ENCODE results near the gene SCNN1B.
A peak's percentile ranks its signal among the peaks of the same experiment; 100 is the strongest.
"Not testable (repeated sequence)": the region's sequence is repeated elsewhere in the genome, so short reads cannot be mapped to it uniquely, and the experiment has no call there.

SCNN1B gene, protein sequence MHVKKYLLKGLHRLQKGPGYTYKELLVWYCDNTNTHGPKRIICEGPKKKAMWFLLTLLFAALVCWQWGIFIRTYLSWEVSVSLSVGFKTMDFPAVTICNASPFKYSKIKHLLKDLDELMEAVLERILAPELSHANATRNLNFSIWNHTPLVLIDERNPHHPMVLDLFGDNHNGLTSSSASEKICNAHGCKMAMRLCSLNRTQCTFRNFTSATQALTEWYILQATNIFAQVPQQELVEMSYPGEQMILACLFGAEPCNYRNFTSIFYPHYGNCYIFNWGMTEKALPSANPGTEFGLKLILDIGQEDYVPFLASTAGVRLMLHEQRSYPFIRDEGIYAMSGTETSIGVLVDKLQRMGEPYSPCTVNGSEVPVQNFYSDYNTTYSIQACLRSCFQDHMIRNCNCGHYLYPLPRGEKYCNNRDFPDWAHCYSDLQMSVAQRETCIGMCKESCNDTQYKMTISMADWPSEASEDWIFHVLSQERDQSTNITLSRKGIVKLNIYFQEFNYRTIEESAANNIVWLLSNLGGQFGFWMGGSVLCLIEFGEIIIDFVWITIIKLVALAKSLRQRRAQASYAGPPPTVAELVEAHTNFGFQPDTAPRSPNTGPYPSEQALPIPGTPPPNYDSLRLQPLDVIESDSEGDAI

DNA sequence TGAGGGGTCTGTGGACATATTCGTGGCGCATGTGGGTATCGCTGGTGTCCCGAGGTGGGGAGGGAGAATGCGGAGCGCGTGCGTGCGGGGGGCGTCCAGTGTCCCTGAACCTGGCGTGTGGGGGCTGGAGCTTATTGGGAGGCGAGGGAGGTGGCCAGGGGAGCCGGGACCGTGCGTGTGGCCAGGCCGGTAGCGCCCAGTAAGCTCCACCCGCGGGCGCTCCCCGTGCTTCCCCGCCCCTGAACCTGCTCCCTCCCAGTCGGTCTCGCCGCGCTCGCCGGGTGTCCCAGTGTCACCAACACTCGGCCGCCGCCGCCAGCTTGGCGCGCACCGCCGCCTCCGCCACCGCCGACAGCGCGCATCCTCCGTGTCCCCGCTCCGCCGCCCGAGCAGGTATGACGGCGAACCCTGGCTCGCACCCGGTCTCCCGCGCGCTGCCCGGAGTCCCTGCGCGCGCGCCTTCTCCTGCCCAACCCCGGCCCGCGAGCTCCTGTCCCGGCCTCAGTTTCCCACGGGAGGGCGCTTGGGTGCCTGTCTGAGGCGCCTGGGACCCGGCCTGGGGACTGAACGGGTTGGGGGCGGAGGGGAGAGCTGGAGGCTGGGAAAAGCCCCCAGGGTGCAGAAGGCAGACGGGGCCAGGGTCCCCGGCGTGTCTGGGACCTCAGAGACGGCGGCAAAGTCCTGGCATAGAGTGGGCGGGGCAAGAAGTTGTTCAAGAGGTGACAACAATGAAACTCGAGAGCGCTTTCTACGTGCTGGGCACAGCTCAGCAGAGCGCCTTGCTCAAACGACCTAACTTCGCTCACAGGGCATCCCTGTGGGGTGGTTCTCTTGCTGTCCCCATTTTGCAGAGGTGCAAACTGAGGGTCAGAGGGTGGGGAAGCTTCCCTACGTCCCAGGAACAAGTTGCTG lies at the start of gene SCNN1B:
SCNN1B (plus strand) TSS at position 258 of the 912 bp plus-strand sequence. CDS start 46,298 bp downstream, outside the sequence.
- CTCF ChIA-PET, result no interaction called here
- H3K4me3 ChIP-seq (ENCODE audit: low read depth, low read length), result no peak within 1 kb of the TSS
- POLR2A ChIA-PET, result interaction anchor here (0.7 kb wide), 1 partner anchor 273 kb away, joined by 3 read pairs; no protein-coding TSS in a partner anchor
- no peak for DNase-seq (ENCODE audit: low read depth, low spot score)
- TF ChIP-seq, protein P1, sequence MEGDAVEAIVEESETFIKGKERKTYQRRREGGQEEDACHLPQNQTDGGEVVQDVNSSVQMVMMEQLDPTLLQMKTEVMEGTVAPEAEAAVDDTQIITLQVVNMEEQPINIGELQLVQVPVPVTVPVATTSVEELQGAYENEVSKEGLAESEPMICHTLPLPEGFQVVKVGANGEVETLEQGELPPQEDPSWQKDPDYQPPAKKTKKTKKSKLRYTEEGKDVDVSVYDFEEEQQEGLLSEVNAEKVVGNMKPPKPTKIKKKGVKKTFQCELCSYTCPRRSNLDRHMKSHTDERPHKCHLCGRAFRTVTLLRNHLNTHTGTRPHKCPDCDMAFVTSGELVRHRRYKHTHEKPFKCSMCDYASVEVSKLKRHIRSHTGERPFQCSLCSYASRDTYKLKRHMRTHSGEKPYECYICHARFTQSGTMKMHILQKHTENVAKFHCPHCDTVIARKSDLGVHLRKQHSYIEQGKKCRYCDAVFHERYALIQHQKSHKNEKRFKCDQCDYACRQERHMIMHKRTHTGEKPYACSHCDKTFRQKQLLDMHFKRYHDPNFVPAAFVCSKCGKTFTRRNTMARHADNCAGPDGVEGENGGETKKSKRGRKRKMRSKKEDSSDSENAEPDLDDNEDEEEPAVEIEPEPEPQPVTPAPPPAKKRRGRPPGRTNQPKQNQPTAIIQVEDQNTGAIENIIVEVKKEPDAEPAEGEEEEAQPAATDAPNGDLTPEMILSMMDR (IDR thresholded peaks at IDR 0.05; ENCODE audit: insufficient read depth, low read length, missing control alignments), result no peak

DNA sequence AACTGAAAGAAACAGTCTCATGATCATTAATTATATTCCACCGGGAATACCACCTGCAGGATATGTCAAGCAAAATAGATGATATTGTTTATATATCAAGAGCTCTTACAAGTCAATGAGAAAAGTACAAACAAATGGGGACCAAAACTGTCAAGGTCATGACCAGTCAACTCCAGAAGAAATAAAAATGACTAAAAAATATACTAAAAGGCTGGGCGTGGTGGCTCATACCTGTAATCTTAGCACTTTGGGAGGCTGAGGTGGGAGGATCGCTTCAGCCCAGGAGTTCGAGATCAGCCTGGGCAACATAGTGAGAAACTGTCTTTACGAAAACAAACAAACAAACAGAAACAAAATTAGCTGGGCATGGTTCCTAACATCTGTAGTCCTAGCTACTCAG lies 49.8 kb upstream of the SCNN1B start:
- H3K4me3 ChIP-seq (ENCODE audit: low read depth, low read length), result no peak overlapping the region
- no peak for DNase-seq (ENCODE audit: low read depth, low spot score)
- POLR2A ChIA-PET, result no interaction called here
- CTCF ChIA-PET, result no interaction called here
- TF ChIP-seq, protein P1 (IDR thresholded peaks at IDR 0.05; ENCODE audit: insufficient read depth, low read length, missing control alignments), result no peak

DNA sequence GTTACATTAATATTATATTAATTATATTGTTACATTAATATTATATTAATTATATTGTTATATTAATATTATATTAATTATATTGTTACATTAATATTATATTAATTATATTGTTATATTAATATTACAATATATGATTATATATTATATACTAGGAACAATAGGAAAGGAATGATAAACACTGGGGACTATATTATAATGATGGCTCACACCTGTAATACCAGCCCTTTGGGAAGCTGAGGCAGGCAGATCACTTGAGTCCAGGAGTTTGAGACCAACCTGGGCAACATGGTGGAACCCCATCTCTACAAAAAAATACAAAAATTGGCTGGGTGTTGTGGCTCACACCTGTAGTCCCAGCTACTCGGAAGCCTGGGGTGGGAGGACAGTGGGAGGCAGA lies 48.5 kb upstream of the SCNN1B start:
- CTCF ChIA-PET; H3K4me3 ChIP-seq (ENCODE audit: low read depth, low read length); DNase-seq (ENCODE audit: low read depth, low spot score): not testable (repeated sequence)
- POLR2A ChIA-PET, result interaction anchor here (0.6 kb wide), 1 partner anchor 76 kb away, joined by 3 read pairs; no protein-coding TSS in a partner anchor

DNA sequence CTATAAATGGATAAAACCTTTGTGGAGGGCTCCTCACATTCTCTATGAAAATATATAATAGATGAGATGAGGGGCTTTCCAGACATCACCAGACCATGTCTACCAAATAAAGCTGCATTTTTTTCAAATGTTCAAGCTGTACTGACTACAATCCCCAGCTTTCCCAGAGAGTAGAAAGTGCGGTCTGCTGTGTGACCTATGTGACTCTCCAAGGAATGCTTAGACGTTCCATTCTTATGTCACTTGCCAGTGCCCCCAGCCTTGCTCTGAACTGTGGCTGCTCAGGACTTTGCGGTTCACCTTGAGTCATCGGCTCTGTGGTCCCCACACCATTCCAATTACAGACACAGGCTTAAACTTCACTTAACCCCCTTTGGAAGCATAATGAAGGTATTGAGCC lies 47.8 kb upstream of the SCNN1B start:
- POLR2A ChIA-PET, result interaction anchor here (0.6 kb wide), 1 partner anchor 77 kb away, joined by 3 read pairs; no protein-coding TSS in a partner anchor
- CTCF ChIA-PET, result no interaction called here
- no peak overlapping the region for H3K4me3 ChIP-seq (ENCODE audit: low read depth, low read length)
- TF ChIP-seq, protein P1 (IDR thresholded peaks at IDR 0.05; ENCODE audit: insufficient read depth, low read length, missing control alignments), result no peak
- DNase-seq (ENCODE audit: low read depth, low spot score), result peak; percentile 26

DNA sequence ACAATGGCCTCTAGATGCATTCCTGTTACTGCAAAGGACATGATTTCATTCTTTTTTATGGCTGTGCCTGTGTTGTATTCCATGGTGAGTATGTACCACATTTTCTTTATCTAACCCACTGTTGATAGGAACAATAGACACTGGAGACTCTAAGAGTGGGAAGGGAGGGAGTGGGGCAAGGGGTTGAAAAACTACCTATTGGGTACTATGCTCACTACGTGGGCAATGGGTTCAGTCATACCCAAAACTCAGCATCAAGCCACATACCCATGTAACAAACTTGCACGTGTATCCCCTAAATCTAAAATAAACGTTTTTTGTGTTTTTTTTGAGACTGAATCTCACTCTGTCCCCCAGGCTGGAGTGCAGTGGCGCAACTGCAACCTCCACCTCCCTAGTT lies 47.1 kb upstream of the SCNN1B start:
- TF ChIP-seq, protein P1 (IDR thresholded peaks at IDR 0.05; ENCODE audit: insufficient read depth, low read length, missing control alignments), result no peak
- H3K4me3 ChIP-seq (ENCODE audit: low read depth, low read length), result no peak overlapping the region
- DNase-seq (ENCODE audit: low read depth, low spot score), result no peak
- ChIA-PET POLR2A (no interaction called here), CTCF (no interaction called here)

DNA sequence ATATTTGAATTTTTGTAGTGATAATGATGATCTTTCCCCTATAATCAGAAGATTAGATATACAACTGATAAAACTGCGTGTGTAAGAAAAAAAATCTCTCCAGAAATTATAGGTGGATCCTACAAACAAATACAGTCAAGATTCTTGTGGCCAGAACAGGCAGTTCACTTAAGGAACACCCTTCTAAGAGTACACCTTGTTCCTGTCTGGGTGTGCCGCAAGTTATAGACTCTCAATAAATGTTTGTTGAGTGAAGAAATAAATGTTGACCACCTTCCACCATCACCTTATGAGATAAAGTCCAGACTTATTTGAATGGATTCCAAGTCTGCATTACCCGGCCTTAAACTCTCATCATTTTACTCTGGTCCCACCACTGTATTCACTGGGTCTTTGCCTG lies 45.7 kb upstream of the SCNN1B start:
- H3K4me3 ChIP-seq (ENCODE audit: low read depth, low read length), result no peak overlapping the region
- POLR2A ChIA-PET, result no interaction called here

More for the DNA sequence above, 45.7 kb upstream of the SCNN1B start:
- CTCF ChIA-PET, result no interaction called here
- no peak for DNase-seq (ENCODE audit: low read depth, low spot score)
- TF ChIP-seq, protein P1 (IDR thresholded peaks at IDR 0.05; ENCODE audit: insufficient read depth, low read length, missing control alignments), result no peak
